GM19351 (cell line): Measurements from ENCODE around the gene ULK3.

ENCODE experiments used
- ATAC-seq: cut with Tn5 transposase; IDR thresholded peaks from one replicate; pipeline ENCODE4 v1.9.1; 2021; ENCODE audit warnings: mild to moderate bottlenecking, moderate library complexity; ENCODE audit not compliant: unreplicated experiment

ULK3 gene

DNA sequence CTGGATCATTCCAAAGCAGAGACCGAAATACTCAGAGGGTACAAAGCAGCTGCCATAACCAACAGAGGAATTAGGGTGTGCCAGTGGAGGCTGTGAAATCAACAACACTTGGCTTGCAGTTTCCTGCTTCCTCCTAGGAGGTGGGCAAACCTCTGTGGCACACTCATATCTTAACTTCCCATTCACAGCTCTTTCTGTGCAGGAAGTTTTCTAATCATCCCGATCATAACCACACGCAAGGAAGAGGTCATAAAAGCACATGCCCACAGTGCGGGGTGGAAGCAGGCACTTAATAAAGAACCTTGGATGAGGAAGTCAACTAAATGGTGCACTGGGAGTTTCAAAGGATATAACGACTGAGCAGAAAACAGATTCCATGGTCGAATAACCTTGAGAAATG, 25.1 kb upstream of the ULK3 start:
- no peak for ATAC-seq

DNA sequence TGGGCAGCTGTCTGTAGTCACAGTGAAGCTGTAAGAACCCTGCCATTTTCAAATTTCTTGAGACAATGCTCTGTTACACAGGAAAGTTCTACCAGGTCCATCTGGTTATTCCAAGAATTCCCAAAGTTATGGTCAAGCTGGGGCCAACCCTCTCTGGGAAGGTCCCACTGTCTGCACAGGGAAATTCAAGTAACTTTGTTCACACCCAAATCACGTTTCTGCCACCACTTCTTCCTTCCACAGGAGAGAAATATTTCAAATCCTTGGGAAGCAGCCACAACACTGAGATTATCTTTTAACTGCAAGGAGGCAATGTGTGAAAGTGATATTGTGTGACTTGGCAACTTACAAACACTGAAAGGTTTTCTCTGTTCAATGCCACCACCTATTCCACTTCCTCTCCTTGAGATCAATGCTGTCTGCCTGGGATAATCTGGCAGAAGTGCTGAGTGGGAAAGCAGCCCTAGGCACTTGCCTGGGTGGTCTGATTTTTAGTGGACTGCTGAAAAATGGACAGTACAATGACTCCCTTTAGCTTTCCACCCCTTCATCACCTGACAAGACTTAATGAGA, 24.6 kb upstream of the ULK3 start:
- no peak for ATAC-seq

DNA sequence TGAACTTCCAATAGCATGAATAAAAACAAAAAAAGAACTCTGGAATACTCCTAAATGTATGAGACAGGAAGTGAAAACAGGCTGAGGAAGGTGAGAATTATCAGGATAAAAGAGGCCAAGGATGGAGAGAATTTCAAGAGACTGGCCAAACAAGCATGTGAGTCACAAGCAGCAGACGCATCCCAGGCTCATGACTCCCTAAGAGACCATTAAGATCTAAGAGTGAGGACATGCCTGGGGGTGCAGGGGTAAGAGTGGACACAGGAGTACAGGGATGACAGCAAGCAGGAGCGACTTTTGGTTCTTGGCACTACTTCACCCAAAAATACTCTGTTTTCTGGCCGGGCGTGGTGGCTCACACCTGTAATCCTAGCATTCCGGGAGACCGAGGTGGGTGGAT, 23.1 kb upstream of the ULK3 start:
- no peak for ATAC-seq

DNA sequence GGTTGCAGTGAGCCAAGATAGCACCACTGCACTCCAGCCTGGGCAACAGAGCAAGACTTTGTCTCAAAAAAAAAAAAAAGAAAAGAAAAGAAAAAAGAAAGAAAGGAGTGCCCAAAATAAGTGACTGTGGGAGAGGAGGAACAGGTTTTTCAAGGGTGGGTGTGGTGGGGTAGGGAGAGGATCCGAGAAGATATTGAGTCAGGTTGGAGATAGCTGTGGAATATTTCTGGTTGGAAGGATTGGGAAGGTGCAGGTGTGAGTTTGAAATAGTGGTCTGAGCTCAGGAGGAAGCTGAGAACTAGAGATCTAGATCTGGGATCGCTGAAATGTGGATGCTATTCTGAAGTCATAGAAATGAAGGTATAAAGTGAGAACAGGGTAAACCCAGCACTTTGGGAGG, 22.4 kb upstream of the ULK3 start:
- no peak for ATAC-seq

DNA sequence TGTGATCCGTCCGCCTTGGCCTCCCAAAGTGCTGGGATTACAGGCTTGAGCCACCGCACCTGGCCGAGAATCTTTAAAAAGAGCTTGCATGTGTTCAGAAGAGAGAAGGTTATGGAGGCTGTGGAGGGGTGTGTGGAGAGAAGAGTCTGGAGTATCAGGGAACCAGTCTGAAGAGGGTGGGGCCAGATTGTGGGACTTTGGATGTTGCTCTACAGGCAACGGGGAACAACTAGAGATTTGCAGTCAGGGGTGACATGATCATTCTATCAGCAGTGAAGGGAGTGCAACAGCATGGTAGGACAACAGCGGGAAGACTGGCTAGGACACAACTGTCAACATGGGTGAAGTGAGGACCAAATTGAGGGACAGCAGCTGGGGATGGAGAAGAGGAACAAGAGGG, 21.3 kb upstream of the ULK3 start:
- ATAC-seq = no peak

DNA sequence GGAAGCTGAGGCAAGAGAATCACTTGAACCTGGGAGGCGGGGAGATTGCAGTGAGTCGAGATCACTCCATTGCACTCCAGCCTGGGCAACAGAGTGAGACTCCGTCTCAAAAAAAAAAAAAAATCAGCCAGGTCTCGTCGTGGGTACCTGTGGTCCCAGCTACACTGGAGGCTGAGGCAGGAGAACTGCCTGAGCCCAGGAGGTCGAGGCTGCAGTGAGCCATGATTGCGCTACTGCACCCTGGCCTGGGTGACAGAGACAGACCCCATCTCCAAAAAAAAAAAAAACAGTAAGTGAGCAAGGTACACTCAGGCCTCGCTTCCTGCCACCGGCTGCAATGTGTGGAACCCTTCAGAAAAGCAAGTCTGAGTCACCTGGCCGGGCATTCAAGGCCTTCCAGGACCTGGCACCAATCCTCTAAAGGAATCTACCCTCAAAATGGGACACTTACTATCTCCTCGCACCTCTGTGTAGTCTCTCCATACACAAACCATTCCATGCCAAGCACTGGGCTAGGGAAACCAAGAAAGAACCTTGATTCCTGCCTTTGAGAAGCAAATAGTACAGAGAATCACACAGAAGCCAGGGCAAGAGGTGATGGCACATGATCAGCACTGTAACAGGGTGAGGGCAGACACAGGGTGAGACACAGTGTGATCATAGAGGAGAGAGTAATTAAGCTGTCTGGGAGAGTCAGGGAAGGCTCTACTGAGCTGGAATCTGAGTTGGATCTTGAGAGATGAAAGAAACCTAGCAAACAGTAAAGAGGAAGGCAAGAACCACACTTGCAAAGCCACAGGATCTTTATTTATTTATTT, 20.5 kb upstream of the ULK3 start:
- ATAC-seq = no peak

DNA sequence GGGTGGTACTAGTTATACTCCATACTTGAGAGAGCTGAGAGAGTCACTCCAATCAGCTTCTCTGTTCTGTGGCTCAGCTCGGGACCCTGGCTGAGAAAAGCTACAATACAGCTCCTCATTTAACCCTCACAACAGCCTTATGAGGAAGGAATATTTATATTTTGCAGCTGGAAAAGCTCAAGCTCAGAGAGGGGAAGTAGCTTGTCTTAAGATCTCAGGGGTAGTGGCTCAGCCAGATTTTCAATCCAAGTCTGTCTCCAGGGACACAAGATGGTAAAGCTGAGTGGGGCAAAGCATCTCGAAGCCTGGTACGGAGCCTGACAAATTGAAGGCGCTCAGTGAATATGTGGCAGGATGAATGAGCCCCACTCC, 15.4 kb upstream of the ULK3 start:
- ATAC-seq = no peak

DNA sequence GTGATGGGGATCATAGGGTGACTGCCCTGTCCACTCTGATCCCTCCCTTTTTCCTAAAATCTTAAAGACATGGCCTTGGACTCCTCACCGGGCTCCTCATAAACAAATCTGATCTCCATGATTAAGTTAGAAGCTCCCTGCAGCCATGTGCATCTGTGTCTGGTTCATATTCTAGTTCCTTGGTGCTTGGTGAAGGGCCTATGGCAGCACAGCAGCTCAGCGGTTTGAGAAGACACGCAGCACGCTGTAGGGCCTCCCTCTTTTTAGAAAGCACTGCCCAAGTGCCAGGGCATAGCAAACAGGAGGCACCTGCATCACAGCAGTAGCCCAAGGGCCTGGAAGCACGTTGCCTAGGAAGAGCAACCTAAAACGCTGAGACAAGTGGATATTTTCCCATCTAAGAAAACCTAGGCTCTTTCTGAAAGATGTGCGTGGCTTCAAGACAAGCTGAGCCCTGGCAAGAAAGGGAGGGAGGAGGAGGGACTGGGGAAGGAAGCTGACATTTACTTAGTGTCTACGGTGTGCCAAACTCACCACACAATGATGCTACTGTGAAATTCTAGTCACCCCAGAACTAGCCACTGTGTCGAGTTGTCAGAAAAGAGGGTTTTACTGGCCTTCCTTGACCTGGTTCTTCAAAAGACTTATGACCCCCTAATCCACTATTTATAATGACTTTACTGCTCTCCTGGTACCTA, 14.9 kb upstream of the ULK3 start:
- ATAC-seq = no peak

DNA sequence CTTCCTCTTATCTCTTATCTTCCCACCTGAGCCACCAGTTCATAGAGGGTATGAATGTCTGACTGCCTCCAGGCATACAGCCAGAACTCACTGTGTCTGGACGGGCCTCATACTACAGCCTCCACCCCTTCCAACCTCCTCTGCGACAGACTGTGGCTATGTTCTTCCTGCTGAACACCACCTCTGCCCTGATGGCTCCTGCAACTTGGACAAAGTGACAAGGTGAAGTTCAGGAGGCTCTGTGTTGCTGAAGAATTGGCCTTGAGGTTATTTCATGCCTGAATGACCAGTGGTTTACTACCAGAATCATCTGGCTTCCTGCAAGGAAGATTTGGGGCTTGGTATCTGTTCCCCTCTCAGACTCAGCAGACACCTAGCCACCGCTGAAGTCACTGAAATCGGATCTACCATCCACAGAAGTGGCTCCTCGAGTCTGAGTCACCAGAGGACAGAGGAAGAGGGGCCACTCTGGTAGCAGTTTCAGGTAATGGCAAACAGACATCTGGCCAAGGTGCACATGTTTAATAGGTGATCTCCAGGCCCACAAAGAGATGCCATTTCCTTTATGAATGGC, 14.2 kb upstream of the ULK3 start:
- peak; percentile 80 for ATAC-seq

DNA sequence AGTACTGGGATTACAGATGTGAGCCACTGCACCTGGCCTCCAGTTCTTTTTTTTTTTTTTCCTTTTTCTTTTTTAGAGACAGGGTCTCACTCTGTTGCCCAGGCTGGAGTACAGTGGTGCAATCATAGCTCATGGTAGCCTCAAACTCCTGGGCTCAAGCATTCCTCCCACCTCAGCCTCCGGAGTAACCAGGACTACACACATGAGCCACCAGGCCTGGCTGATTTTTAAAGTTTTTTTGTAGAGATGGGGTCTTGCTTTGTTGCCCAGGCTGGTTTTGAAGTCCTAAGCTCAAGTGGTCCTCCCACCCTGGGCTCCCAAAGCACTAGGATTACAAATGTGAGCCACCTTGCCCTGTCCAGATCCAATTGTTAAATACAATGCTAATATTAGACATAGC, 13.6 kb upstream of the ULK3 start:
- ATAC-seq = no peak

DNA sequence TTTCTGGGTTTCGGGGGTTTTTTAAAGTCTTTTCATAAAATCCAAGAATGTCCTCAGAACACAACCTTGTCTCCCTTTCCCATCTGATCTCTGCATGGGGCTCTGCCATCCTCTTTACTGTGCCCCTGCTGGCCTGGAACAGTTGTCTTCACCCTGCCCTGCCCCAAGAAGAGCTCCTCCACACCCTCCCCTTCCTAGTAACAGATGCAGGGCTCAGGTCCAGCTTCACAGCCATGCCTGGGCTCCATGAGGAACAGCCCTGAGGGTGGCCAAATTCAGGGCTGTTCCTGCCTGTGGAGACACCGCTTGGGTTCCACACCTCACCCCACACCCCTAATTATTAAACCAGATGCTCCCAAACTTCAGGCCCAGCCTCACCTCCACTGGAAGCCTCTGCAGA, 12.9 kb upstream of the ULK3 start:
- ATAC-seq = no peak

DNA sequence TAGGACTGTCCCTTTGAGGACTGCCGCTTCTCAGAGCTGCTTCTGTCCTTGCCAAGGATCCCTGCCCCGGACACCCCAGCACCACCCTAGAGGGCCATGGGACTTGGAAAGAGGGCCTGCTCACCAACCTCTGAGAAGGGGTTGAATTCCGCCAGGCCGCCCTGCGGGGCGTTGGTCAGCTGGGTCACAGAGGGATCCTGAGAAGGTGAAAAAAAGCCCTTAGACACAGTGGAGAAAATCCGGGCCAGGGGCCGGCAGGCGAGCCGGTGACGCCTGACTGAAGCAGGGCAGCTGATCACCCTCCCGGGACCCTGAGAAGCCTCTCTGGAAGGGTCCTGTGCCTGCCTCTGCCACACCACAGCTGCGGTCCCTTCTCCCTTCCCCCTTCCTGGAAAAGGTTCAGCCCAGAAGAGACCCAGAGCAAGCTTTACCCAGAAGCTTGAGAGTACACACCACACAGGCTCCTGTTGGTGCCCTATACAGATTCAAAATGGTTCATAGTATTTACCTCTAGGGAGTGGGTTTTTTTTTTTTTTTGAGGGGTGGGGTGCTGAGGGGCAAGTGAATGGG, 11.6 kb upstream of the ULK3 start:
- no peak for ATAC-seq

DNA sequence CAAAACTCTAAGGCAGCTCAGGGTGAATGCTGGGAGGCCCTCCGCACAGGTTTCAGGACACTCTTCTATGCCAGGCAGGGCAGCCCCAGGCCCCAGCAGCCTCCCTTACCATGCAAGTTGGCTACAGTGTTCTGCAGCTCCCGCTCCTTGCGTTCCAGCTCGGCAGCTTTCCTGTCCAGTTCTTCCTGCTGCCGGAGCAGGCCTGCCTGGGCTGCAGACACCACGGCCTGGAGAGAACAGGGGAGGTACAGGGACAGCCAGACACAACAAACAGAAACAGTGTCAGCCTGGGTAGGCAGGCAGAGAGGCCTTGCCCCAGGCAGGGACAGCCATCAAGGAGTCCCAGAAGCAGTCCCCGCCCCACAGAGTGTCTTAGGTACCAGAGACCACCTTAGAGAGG, 9.0 kb upstream of the ULK3 start:
- no peak for ATAC-seq

DNA sequence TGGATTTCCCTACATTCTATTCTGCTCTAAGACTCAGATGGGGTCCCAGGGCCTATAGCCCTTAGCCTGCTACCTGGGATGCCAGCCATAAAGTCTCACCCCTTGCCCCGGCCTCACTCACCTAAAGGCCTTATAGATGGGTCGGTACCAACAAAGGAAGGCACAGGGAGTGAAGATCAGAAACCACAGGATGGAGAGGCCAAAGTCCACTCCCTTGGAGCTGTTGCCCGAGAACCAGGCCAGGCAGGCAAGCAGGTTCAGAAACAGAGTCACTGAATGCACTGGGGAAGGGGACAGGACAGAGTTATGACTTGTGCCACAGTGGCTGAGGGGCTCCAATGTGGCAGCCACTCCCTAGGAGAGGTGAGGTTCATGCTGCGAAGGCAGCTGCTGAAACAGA, 7.4 kb upstream of the ULK3 start:
- no peak for ATAC-seq

DNA sequence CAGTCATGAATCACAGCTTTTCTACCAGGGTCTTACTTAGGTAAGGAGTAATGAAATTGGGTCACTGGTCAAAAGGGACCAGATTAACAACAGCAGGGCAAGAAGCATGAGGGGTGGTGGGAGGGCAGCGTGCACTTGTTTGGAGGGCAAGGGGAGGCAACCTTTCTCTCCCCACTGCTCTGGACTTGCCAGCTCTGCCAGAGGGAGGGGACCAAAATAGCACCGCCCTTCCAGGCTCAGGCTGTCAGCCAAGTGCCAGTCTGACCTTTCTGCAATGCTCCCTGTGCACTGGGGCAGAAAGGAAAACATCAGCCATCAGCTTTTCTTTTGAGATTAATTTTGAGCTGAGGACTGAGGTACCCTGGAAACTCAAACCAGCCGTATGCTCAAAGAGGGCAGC, 4.5 kb upstream of the ULK3 start:
- ATAC-seq = no peak

DNA sequence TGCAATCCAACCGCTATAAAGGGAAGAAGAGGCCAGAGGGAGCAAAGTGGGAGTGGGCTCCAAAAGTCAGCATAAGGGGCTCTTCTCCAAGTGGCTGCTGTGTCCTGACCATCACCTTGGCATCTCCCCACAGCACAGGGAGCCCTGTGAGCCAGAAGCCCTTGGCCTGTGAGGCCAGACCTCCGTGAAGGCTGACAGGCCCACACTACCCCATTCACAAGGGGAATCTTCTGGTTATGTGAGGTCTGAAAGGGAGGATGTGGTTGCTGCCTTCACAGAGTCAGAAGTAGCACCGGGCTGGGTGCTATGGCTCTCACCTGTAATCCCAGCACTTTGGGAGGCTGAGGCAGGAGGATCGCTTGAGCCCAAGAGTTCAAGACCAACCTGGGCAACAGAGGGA, 2.6 kb upstream of the ULK3 start:
- ATAC-seq = no peak

DNA sequence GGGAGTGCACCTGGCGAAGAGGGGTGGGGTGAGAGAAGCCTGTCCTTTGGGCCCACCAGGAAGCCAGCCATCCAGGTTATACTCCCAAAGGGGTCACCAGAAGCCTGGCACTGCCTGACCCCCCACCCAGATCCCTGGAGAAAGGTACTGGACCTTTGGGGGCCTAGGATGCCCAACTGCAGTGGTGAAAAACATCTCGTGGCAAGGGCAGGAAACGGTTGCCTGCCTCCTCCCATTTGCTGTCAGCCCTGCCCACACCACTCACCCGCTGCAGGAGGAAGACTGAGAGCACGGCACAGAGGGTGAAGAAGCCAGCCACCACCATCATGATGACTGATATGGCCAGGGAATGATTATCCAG, 2.2 kb upstream of the ULK3 start:
- no peak for ATAC-seq

DNA sequence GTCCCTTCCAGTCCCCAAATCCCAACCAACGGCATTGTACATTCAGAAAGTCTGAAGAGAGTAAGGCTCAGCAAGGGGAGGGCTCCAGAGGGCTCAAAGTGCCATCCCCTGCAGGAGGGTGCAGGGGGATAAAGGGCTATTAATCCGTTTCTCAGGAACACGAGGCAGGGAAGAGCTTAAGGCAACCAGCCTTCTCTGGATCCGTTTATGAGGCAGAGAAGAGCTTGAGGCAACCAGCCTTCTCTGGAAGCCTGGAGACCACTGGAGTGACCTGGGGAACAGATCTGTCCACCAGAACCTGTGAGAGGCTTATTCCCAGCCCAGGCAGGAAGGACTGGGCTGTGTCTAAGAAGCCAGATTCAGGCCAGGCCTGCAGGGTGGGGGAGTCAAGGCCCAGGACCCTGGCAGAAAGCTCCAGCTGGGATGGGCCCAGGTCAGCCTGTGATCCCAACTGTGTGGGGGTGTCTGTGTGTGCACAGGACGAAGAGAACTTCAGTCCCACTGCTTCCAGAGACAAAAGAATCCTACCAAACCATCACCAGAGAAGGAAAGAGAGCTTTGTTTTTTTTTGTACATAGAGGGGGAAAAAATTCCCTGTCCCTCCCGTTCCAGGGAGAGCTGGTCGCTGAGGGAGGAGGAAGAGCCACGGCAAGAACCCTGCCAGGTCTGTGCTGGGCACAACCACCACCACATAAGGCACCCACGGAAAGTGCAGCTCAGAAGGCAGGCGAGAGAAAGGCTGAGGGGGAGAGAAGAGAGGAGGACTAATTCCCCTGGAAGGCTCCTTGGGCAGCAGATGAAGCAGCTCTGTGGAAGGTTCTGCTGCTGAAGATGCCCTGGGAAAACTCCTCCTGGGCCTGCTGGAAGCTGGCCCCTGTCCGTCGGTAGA, 1.6 kb upstream of the ULK3 start:
- no peak for ATAC-seq

DNA sequence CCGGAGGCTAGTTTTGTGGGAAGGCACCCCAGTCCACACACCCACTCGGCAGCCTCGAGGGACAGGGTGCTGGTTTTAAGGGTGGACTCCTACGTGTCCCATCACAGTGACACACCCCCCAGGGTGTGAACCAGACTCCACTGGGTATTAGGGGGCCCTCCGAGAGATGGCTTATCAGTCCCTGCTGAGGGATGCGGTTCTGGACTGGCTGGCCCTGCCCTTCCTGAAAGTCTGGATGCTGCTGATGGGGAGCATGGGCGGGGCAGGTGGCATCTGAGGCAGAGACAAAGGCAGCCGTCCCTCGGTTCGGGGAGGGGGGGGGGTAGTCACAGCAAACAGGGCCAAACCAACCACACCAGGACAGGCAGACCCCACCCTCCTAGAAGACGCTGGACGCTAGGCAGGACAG, 939 bp upstream of the ULK3 start:
- no peak for ATAC-seq

DNA sequence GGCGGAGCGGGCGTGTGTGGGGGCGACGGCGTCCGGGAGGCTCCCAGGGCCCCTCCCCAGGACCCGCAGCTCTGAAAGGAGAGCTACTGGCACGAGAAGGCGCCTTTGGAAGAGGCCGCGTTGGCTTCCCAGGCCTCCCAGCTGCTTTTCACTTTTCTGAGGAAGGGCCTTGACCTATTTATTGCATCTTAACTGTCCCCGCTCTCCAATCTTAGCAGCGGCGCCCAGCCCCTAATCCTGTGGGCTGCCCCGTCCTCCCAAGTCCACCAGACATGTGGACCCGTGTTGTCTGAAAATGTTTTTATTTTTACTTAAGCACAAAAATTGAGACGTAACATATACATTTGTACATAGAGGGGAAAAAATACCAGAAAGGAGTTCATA, 481 bp upstream of the ULK3 start:
- ATAC-seq = no peak

DNA sequence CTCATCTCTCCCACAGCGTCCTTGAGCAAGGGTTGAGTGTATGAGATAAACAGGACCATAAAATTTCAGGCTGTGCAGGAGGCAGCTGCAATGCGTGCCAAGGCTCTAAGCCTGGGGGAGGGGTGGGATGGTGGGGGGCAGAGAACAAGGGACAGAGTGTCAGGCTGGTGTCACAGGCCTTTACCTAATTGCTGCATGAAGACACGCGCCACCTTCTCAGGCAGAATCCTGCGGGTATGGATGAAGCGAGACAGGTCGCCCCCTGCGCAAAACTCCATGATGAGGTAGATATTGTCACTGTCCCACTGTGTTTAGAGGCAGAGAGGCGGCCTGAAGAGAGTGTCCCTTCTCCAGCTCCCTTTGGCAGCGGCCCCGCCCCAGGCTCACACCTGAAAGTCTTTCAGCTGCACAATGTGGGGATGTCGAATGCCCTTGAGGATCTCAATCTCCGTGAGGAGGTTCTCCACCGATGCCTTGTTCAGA, 1.0 kb downstream of the ULK3 start:
- ATAC-seq = no peak
